ENCODE measurements around the gene KIAA1671.
A peak's percentile ranks its signal among the peaks of the same experiment; 100 is the strongest.

Gene KIAA1671

GRCh38 chr22:25069758-25070481 lies 117.4 kb downstream of the KIAA1671 start:
- peak; percentile 75 for DNase-seq

GRCh38 chr22:25070956-25071355 lies 118.4 kb downstream of the KIAA1671 start:
- DNase-seq, result peak; percentile 73

GRCh38 chr22:25071720-25072119 lies 119.2 kb downstream of the KIAA1671 start:
- DNase-seq, result no peak

GRCh38 chr22:25072406-25072805 lies 119.9 kb downstream of the KIAA1671 start:
- DNase-seq, result peak; percentile 45

- peak; percentile 76 for DNase-seq
These were observed 123.8 kb downstream of the KIAA1671 start for GRCh38 chr22:25076336-25076735.

- no peak for DNase-seq
These were observed 124.5 kb downstream of the KIAA1671 start for GRCh38 chr22:25077056-25077455.

GRCh38 chr22:25077964-25078363 lies 125.4 kb downstream of the KIAA1671 start:
- no peak for DNase-seq

- peak; percentile 40 for DNase-seq
These were observed 126.1 kb downstream of the KIAA1671 start for GRCh38 chr22:25078591-25078990.

- DNase-seq, result no peak
These were observed 128.3 kb downstream of the KIAA1671 start for GRCh38 chr22:25080855-25081254.

- peak; percentile 67 for DNase-seq
These were observed 128.9 kb downstream of the KIAA1671 start for GRCh38 chr22:25081409-25081824.

- peak; percentile 35 for DNase-seq
These were observed 129.6 kb downstream of the KIAA1671 start for GRCh38 chr22:25082096-25082495.

- DNase-seq, result no peak
These were observed 130.7 kb downstream of the KIAA1671 start for GRCh38 chr22:25083056-25083806.

- DNase-seq, result no peak
These were observed 131.3 kb downstream of the KIAA1671 start for GRCh38 chr22:25083807-25084200.

GRCh38 chr22:25084405-25085107 lies 132.0 kb downstream of the KIAA1671 start:
- DNase-seq, result no peak

GRCh38 chr22:25085156-25085555 lies 132.6 kb downstream of the KIAA1671 start:
- no peak for DNase-seq

GRCh38 chr22:25085930-25086901 lies 133.7 kb downstream of the KIAA1671 start:
- peak; percentile 85 for DNase-seq

- no peak for DNase-seq
These were observed 134.4 kb downstream of the KIAA1671 start for GRCh38 chr22:25086902-25087282.

GRCh38 chr22:25090225-25090890 lies 137.8 kb downstream of the KIAA1671 start:
- no peak for DNase-seq

GRCh38 chr22:25091458-25091857 lies 138.9 kb downstream of the KIAA1671 start:
- DNase-seq, result no peak

GRCh38 chr22:25092119-25092518 lies 139.6 kb downstream of the KIAA1671 start:
- no peak for DNase-seq

GRCh38 chr22:25094579-25094978 lies 142.1 kb downstream of the KIAA1671 start:
- DNase-seq, result no peak

GRCh38 chr22:25095869-25096268 lies 143.4 kb downstream of the KIAA1671 start:
- DNase-seq, result no peak

Measured in activated CD4-positive, alpha-beta T cell treated with anti-CD3 and anti-CD28 coated beads, Interleukin-2, amount 50 U/mL, for 16 hours (primary cell).